ENCODE results near the gene MRPL14. TPM values are rescaled to one million over a fixed set of nuclear protein-coding genes. Genes with fewer than 3 reads are reported as not detected.
A peak's percentile ranks its signal among the peaks of the same experiment; 100 is the strongest.

The MRPL14 gene
- total and polyA plus RNA-seq, 2 of the 4 experiments (the other 2 are of a cell fraction): 43.7 to 87.9 TPM

GRCh38 chr6:44133003-44133931 is 6.0 kb upstream of the MRPL14 start:
- ChIA-PET CTCF (interaction anchor here (0.6 kb wide), 1 partner anchor 69 kb away, joined by 4 read pairs; no protein-coding TSS in a partner anchor), POLR2A (ENCODE audit: unreplicated experiment) (interaction anchor here (0.5 to 1.0 kb wide), 3 partner anchors 8 to 1372 kb away, joined by 3 to 7 read pairs (median 6); no protein-coding TSS in a partner anchor)
- H3K4me1 ChIP-seq (ENCODE audit: control insufficient read depth, insufficient read depth, low read length): peaks cover 12% of the 10 kb centered on the region
- peaks cover 13% of the 10 kb centered on the region for H4K20me1 ChIP-seq (ENCODE audit: insufficient read depth, low read length)
- H3K9me3 ChIP-seq (ENCODE audit: control insufficient read depth, insufficient read depth, low read length): no peaks in the 10 kb centered on the region
- no peaks in the 10 kb centered on the region for H3K27me3 ChIP-seq (ENCODE audit: control insufficient read depth, insufficient read depth, low read length)
- peak; percentile 98 for ATAC-seq (ENCODE audit: low read depth)
- no peak overlapping the region for H2BK20ac ChIP-seq (ENCODE audit: low read depth, low read length)
- peaks cover 31 to 60% of the 10 kb centered on the region in 2 experiments for H3K79me1 ChIP-seq (ENCODE audit: low read depth in 1 of 2, low read length in 2 of 2)
- peak overlapping the region; percentile 24 for H3K4ac ChIP-seq (ENCODE audit: low read depth, low read length)
- intact Hi-C loops (cut with micrococcal nuclease) (loop anchor here (2.0 kb wide), 1 partner anchor 36 kb away; no protein-coding TSS in a partner anchor), in situ Hi-C loops (cut with MboI; ENCODE audit: low sequenced_read_pairs) (no loop called here), dilution Hi-C loops (cut with HindIII; ENCODE audit: low sequenced_read_pairs, unreplicated experiment) (no loop called here)
- H4K91ac ChIP-seq (ENCODE audit: insufficient read depth, low read depth, low read length): no peak overlapping the region
- peak overlapping the region in 1 of 2 experiments; percentile 90; a peak in 2 of 4 replicates for H4K8ac ChIP-seq (ENCODE audit: low read depth in 2 of 2, low read length in 2 of 2)
- no peak overlapping the region for H3K56ac ChIP-seq (ENCODE audit: extremely low read depth, insufficient read depth, low read length)
- H2AK5ac ChIP-seq (ENCODE audit: low read depth, low read length): 0 out of 2 replicates have a peak overlapping the region, but pooled peaks have one; percentile 7
- H2BK5ac ChIP-seq (ENCODE audit: low read depth, low read length, poor library complexity, severe bottlenecking): no peak overlapping the region
- WGBS, 2 experiments (ENCODE audit: extremely low coverage in 2 of 2, insufficient read length in 1 of 2): 57% methylated on average over 1 of the region's 9 CpGs; no CpG with 5 or more reads in 1 of the 2 experiments
- peak overlapping the region; percentile 89 for H2AFZ ChIP-seq (replicated peaks; ENCODE audit: low read length, poor library complexity)
- 0 out of 2 replicates have a peak overlapping the region, but pooled peaks have one; percentile 35 for H2BK120ac ChIP-seq (ENCODE audit: low read depth, low read length)
- peak overlapping the region; percentile 27; the same call in 1 of the 2 replicates for H3K23ac ChIP-seq (ENCODE audit: low read depth, low read length)
- H4K5ac ChIP-seq (ENCODE audit: low read depth, low read length): peak overlapping the region; percentile 18; the same call in 1 of the 2 replicates
- peak overlapping the region; percentile 1; the same call in 1 of the 2 replicates for H3K27ac ChIP-seq (ENCODE audit: insufficient read depth, low read length)
- peaks cover 24% of the 10 kb centered on the region; the same call in 1 of the 2 replicates for H3K36me3 ChIP-seq (ENCODE audit: control insufficient read depth, insufficient read depth, low read length)
- 0 out of 2 replicates have a peak overlapping the region, but pooled peaks have one; percentile 52 for H3K14ac ChIP-seq (replicated peaks; ENCODE audit: low read depth, low read length)
- peaks cover 6% of the 10 kb centered on the region; the same call in 1 of the 2 replicates for H3K9me1 ChIP-seq (ENCODE audit: insufficient read depth, low read length)
- peak overlapping the region; percentile 44 for H3K4me2 ChIP-seq (ENCODE audit: low read depth, low read length)
- BruUV-seq (replicated peaks): no TSS peak
- H3K9ac ChIP-seq (ENCODE audit: low read depth, low read length): peak overlapping the region; percentile 29; the same call in 1 of the 2 replicates
- H3K4me3 ChIP-seq (ENCODE audit: insufficient read depth, low read depth, low read length): no peak overlapping the region
- no peak overlapping the region for H3K18ac ChIP-seq (ENCODE audit: low read depth, low read length)
- no peak overlapping the region for H2BK15ac ChIP-seq (ENCODE audit: low read depth, low read length)
- peak; percentile 39 for DNase-seq
- H2AK9ac ChIP-seq (replicated peaks; ENCODE audit: low read depth, low read length, poor library complexity): peak overlapping the region; percentile 89
- TF ChIP-seq, protein P1, sequence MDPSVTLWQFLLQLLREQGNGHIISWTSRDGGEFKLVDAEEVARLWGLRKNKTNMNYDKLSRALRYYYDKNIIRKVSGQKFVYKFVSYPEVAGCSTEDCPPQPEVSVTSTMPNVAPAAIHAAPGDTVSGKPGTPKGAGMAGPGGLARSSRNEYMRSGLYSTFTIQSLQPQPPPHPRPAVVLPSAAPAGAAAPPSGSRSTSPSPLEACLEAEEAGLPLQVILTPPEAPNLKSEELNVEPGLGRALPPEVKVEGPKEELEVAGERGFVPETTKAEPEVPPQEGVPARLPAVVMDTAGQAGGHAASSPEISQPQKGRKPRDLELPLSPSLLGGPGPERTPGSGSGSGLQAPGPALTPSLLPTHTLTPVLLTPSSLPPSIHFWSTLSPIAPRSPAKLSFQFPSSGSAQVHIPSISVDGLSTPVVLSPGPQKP (IDR thresholded peaks at IDR 0.05; ENCODE audit: borderline replicate concordance, low read depth, low read length): no peak
- TF ChIP-seq MAZ (IDR thresholded peaks at IDR 0.05; ENCODE audit: borderline replicate concordance, low read depth, low read length) (no peak), MAFK (IDR thresholded peaks at IDR 0.05; ENCODE audit: low read depth, low read length) (no peak), USF2 (IDR thresholded peaks at IDR 0.05; ENCODE audit: low read depth, low read length) (no peak), RAD21 (IDR thresholded peaks at IDR 0.05; ENCODE audit: low read length) (peak; percentile 20; the same call in 1 of the 2 replicates), NFE2L2 (IDR thresholded peaks at IDR 0.05; ENCODE audit: low read depth, low read length) (no peak), RFX5 (IDR thresholded peaks at IDR 0.05; ENCODE audit: low read depth, low read length) (no peak), POLR2A (IDR thresholded peaks at IDR 0.05; ENCODE audit: low read depth, low read length) (no peak), CTCF (conservative IDR thresholded peaks at IDR 0.05; ENCODE audit: low read depth, low read length) (peak; percentile 20; the same call in 1 of the 2 replicates), MXI1 (IDR thresholded peaks at IDR 0.05; ENCODE audit: borderline replicate concordance, low read depth, low read length) (0 out of 2 replicates have a peak, but pooled peaks have one; percentile 16), CEBPB (IDR thresholded peaks at IDR 0.05; ENCODE audit: low read depth, low read length) (no peak), SMC3 (IDR thresholded peaks at IDR 0.05; ENCODE audit: low read depth, low read length) (peak; percentile 21; the same call in 1 of the 2 replicates)

Measured in IMR-90 (cell line).